H1 (cell line): ENCODE measurements around the gene NEDD1. TPM values are rescaled to one million over a fixed set of nuclear protein-coding genes. Genes with fewer than 3 reads are reported as not detected.

Source experiments
- BACH1 ChIP-seq: IDR thresholded peaks from 2 replicates; pipeline ENCODE4 v1.6.1; 2012; ENCODE audit warnings: low read length, improper control_type of control experiment
- CREB1 ChIP-seq: IDR thresholded peaks from 2 replicates; pipeline ENCODE4 v1.6.1; 2012; ENCODE audit warnings: inconsistent platforms
- SIX5 ChIP-seq: IDR thresholded peaks from 2 replicates; pipeline ENCODE4 v1.6.1; 2011; ENCODE audit warnings: mild to moderate bottlenecking, low read depth, low read length
- TAF1 ChIP-seq: IDR thresholded peaks from 2 replicates; pipeline ENCODE4 v1.6.1; 2011; ENCODE audit warnings: mild to moderate bottlenecking, low read depth, low read length
- polyA plus RNA-seq, 7 experiments: library from polyadenylated mRNA; depleted of rRNA in 3 of 7; stranded (reverse) in 5 of 7; unstranded in 2 of 7; fragments of >200 nt in 5 of 7; fragments of 200-250 nt in 2 of 7; gene quantifications; 1 replicate in 5 of 7; 2 replicates in 1 of 7; 4 replicates in 1 of 7; pipeline versions ENCODE4 v1.2.1 to v1.2.3, GENCODE V29; 2011 to 2013; ENCODE audit warnings: missing spikeins in 2 of 7, mixed read lengths in 2 of 7
- total RNA-seq: library from RNA; stranded (reverse); fragmentation: NEBNext Ultra II Directional; extraction: Animal tissue kit (Norgen Biotek cat#: 25700); gene quantifications from 2 replicates; pipeline ENCODE4 v1.2.1, GENCODE V29; 2021
- TF ChIP-seq, protein P1 (sequence below): IDR thresholded peaks from 2 replicates; pipeline ENCODE4 v1.6.1; 2011; ENCODE audit warnings: low read depth, mild to moderate bottlenecking, low read length; ENCODE audit not compliant: insufficient read depth

NEDD1 gene
- total and polyA plus RNA-seq, 2 of the 8 experiments (the other 6 are each of a cell fraction or from before 2014, with no cell fraction given): 9.0 to 26.6 TPM

- no peak for TF ChIP-seq TAF1
- no peak for TF ChIP-seq BACH1
- no peak for TF ChIP-seq SIX5
- TF ChIP-seq, protein P1, sequence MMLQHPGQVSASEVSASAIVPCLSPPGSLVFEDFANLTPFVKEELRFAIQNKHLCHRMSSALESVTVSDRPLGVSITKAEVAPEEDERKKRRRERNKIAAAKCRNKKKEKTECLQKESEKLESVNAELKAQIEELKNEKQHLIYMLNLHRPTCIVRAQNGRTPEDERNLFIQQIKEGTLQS: no peak
- no peak for TF ChIP-seq CREB1
Observed at GRCh38 chr12:96892104-96892503, 15.0 kb upstream of the NEDD1 start (continued).
